ENCODE data around the gene TMCO4.
"Not testable (repeated sequence)": the region's sequence is repeated elsewhere in the genome, so short reads cannot be mapped to it uniquely, and the experiment has no call there.

The TMCO4 gene

DNA sequence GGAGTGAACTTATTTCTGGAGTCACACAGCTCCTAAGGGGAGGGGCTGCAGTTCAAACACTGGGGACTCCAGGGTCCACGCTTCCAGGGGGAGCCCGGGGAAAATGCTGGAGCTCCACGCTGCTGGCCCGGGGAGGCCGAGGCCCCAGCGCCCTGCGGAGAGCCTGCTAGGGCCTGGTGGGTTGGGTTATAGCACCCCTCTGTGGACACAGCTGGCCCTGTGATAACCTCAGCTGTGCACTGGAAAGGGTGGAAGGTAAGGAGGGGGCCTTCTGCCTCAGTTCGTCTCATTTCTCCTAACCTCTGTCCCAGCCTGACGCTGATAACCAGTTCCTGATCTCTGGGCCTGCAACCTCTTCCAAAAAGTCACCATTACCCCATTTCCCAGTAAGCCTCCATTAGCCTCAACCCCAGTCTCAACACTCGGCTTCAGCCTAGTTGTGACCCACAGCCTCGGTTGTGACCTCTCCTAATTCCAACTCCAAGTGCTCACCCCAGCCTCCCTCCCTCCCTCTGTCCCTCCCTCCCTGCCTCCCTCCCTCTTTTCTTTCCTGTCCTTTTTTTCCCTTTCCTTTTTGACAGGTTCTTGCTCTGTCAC, 148.5 kb downstream of the TMCO4 start:
- peak; percentile 61 for DNase-seq

DNA sequence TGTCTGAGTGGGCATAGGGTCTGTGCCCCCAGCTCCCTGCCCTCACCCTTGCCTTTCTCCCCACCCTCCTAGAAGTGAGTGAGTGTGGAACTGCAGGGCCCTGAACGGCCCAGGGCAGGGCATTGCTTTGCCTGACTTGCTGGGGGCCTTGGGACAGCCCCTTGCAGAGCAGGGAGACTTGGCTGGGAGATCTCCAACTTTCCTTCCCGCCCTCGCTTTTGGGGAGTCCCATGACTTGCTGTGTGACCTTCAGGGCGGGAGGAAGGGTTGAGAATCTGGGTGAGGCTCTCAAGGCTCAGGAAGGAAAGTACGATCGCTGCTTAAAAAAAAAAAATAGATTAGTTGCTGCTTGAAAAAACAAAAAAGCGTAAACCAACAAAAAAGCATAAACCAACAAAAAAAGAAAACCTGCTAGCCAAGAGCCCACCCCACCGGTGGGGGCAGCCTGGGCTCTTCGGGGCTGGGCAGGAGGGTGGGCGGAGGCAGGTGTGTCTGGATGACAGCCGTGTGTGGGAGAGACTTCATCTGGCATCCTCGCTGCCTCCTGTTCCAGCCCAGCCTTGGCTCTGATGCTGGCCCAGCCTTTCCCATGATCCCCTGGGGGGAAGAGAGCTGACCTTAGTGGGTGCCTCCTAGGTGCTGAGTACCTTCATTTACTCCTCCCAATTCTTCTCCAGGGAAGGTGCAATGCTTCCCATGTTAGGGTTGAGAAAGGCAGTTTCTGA, 149.1 kb downstream of the TMCO4 start:
- no peak for DNase-seq

DNA sequence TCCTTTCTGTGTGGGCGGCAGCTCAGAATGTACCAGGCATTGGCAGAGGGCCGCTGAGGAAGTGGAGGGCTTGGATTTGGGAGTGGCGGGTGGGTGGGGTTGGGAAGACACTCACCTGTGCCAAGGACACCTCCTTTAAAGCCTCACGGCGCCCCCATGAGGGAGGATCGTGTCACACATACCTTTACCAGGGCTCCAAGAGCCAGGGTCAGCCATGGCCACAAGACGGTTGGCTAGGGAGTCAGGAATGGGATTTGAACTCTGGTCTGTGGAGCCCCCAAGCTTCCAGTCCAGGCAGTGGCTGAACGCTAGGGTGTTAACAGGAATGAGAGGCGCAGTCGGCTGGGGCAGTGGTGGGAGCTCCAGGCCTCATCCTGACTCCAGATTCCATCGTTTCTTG, 151.0 kb downstream of the TMCO4 start:
- DNase-seq: no peak

DNA sequence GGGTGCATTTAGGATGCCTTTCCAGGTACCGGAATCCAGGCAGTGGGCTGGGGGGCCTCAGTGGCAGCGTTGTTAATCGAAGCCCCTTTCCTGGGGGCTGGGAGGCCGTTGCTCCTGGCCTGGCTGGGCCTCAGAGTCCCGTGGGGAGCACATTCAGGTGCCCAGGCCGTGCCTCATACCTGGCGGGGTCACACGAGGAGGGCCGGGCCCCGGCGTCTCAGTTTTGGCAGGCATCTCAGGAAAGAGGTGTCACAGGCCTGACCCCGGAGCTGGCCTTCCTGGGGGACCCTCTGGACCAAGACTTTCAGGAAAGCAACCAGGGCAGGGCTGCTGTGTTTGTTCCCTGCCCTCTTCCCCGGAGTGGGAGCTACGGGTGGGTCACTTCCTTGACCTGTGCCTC, 151.5 kb downstream of the TMCO4 start:
- DNase-seq: no peak

DNA sequence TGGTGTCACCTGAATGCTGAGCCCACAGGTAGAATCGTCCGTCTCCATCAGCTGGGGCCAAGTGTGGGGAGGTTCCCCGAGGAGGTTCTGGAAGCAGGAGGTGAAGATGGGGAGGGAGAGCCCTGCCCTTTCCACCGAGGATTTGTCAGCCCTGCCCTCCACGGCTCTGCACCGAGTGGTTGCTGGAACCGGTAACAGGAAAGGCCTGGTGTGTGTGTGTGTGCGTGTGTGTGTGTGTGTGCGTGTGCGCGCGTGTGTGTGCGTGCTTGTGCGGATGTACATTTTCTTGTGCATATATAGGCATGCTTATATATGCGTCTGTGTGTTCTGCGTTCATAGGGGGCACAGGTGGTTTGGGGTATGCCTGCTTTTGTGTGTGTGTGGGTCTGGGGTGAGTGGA, 152.1 kb downstream of the TMCO4 start:
- peak; percentile 51 for DNase-seq

DNA sequence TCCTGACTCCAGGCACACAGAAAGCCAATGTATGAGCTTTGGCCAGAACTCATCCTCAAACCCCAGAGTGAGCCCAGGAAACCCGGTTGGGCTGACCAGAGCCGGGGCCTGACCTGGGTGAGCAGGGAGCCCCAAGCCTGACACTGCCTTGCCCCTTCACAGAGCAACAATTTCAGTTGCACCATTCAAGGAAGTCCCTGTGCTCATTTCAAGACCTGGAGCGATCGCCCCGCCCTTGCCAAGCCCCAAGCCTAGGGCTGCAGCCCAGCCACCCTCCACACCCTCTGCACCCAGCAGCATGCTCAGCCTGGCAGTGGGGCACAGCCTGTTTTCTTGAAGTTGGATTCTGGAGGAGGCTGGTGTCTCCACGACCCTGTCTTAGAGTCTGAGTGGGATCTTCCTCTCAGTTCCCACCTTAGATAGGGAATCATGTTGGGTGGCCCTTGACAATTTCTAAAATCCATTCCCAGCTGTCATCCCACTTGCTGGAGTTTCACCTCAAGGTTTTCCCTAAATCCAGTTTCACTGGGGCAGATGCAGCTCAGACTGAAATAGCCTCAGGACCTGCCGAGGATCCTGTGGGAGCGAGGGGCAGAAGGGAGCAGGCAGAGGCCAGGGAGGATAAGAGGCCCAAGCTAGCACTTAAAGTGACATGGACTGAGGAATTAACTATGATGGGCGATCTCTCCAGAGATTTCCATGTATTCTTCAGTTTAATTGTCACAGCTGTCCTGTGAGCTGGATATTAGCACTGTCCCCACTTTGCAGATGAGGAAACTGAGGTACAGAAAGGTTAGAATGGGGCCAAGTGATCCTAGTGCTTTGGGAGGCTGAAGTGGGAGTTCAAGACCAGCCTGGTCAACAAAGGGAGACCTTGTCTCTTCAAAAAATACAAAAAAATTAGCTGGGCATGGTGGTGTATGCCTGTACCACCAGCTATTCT, 153.1 kb downstream of the TMCO4 start:
- DNase-seq: no peak

DNA sequence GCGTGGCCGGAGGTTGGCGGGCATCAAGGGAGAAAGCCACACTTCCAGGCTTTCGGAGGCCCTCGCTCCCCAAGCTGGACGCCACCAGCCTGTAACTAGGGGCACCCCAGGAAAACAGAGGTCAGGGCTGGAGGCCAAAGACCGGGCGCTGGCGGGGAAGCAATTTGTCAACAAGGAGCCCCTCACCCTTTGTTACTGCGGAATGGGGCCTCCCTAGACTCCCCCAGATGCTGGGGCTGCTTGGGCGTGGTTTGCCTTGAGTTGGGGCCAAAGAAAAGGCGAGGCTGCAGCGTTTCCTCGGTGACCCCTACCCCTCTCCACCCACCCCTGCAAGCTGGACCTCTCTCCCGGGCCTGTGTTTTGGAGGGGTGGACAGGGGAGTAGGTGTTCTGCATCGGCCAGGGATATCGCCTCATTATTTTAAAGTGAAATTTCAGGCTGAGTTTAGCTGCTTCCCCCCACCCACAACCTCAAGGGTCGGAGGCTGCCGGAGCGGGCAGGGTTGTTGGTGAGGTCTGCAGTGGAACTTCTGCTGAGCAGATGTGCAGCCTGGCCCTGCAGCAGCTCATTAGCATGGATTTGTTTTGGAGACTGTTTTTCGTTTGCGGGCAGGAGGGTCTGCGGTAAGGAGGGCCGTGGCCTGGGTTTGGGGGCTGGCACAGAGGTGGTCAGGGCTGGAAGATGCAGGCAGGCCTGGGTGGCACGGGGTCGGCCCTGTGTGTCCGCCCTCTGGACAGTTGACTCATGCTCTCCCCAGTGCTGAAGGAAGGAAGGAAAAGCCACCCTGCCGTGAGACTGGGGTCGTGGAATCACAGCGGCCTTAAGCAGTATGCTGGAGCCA, 154.1 kb downstream of the TMCO4 start:
- DNase-seq: no peak

DNA sequence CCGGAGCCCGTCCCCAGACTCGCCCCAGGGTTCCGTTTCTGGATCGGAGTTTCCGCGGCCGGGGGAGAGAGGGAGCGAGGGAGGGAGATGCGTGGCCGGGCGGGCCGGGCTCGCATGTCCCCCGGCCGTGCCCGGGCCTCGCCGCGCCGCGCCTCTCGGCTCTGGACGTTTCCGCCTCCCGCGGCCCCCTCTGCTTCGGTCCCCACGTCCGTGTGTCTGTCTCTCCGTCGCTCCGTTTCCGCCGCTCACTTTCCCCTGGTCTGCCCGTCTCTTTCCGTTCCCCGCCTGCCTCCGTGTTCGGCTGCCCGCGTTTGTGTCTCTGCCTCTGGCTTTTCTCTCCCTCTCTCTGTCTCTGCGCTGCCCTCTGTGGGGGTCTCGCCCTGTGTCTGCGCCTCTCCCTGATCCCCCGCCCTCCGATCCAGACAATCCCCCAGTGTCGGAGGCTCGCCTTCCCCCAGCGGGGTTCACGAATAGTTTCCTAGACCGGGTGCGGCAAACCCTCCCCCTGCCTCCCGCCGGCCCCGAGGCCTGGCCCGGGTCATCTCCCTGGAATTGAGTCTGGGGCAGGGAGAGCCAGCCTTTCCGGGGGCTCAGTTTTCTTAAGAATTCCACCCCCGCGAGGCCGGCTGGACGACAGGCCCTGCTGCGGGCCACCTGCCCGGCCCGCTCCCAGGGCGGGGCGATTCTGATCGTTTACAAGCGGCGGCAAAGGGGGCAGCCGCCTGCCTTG, 154.9 kb downstream of the TMCO4 start:
- peak; percentile 52 for DNase-seq

DNA sequence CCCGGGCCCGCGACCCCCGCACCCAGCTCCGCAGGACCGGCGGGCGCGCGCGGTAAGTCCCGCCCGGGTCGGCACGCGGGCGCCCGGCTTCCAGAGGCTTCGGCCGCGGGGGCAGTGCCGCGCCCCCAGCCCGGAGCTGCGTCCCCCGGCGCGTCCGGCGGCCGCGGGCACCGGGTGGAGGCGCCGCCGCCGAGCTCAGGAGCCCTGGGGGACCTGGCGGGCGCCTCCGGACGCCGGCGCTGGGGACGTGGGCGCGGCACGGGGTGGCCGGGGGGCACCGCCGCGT, 155.4 kb downstream of the TMCO4 start:
- DNase-seq: no peak

DNA sequence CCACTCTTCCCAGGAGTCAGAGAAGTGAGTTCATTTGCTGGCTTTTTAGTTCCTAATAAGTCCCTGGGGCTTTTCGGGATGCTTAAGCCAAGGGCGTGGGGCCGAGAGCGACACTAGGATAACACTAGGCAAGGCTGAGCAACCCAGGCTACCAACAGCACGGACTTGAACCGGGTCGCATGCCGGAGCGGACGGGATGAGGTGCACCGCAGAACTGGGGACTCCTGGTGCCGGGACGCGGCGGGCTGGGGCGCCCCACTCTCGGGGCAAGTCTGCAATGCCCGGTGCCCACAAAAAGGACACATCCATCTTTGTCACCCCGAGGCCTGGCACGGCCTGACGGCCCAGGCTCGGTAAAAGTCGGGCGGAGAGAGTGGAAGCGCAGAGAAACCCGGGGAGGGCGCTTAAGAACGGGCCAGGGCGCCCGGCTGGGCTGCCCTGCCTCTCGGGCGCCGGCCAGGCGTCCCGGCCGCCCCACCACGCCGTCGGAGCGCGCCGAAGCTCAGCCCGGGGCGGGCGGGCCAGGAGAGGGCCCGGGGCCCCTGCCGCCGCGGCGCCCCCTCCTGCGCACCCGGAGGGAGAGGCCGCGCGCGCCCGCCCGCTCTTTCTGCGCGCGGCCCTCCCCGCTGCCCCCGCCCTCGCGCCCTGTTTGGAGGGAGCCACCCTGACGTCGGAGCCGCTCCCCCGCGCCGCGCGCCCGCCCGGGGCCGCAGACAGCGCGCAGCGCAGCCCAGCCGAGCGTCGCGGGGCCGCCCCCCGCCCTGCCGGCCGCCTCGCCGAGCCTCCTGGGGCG, 155.9 kb downstream of the TMCO4 start, which contains the start of gene NBL1:
Gene NBL1 (plus strand): TSS at position 710 of the 793 bp plus-strand sequence. CDS start 10,720 bp downstream, outside the sequence.
- peak; percentile 80 for DNase-seq

DNA sequence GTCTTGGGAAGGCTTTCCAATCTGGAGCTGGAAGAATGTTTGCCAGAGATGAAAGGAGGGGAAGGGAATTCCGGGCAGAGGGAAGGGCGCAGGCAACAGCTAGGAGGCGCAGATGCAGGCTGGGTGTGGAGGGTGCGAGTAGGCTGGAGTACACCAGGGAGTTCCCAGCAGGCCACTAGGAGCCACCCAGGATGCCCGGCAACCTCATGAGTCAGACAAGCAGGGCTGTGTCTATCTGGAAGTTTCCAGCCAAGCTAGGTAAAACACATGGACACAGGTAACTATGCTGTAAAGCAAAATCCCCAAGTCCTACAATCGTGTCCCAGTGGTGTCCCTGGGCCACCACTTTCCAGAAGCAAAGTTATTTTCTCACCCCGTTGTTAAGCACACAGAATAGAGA, 156.6 kb downstream of the TMCO4 start:
- no peak for DNase-seq

DNA sequence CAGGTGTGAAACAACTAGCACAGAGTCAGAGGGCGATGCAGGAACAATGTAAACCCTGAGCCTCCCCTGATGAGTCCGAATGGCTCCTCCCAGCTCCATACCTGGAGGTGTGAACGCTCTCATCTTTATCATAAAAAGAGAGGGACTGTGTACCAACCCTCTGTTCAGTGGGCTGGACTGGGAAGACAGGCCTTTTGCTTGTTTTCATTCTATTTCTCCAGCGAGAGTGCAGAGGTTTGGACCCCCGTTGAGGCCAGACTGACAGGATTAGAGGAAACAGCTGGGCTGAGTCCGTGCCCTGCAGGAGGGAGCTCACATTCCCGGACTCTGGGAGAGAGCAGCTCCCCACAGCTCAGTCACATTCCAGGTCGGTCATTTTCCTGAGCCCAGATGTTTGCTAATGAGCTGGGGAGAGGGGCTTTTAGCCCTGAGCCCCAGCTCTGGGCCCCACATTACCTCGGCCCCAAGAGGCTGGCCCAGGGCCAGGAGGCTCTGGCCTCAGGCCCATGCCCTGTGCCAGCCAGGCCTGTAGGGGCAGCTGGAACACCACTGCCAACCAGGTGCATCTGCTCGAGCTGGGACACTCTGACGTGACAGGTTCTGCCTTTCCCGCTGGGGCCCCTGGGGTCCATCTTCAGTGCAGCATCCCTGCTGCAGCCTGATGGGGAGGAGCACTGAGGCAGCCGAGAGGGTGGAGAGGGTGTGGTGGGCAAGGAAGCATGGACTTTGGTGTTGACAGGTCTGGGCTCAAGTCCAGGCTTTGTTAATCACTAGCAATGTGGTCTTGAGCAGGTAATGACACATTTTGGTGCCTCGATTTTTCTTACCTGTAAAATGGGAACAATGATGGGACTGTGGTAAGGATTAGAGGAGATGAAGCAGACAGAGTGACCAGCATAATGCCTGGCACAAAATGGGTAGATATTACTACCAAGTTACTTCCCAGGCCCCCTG, 159.1 kb downstream of the TMCO4 start:
- no peak for DNase-seq

DNA sequence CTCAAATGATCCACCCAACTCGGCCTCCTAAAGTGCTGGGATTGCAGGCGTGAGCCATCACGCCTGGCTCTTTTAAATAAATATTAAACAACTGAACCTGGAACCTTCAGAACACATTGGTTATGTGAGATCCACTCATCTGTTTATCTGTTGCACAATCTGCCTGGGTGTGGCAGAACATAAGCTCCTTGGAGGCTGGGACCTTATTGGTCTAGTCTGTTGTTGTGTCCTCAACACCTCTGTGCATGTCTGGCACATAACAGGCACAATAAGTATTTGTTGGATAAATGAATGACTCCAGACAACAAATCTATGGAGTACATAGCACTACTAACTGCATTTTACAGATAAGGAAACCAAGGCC, 159.7 kb downstream of the TMCO4 start:
- no peak for DNase-seq

DNA sequence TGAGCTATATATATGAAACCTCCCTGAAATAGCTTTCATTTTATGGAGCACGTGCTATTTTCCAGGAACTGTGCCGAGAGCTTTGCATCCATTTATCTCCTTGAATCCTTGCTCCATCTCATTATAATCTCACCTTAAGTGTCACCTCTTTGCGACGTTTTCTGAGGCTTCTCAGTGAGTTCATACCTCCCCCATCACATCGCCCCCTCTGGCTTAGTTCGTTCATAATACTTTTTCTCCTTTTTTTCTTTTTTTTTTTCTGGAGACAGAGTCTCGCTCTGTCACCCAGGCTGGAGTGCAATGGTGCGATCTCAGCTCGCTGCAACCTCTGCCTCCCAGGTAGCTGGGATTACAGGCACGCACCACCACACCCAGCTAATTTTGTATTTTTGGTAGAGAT, 160.5 kb downstream of the TMCO4 start:
- not testable (repeated sequence) for DNase-seq

DNA sequence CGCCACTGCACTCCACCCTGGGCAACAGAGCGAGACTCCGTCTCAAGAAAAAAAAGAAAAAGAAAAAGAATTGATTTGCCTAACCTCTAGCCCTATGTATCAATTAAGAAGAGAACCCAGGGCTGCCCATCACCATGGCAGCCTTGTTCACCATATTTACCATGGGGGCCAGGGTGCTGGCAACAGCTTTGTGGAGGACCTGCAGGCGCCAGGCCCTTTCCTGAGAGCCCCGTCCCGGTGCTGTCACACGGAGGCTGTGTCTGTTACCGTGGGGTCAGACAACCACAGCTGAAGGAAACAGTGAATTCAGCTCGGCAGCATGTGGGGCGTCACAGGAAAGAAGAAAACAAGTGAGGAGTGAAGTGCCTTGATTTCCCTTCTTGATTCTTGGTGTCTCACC, 162.1 kb downstream of the TMCO4 start:
- no peak for DNase-seq

DNA sequence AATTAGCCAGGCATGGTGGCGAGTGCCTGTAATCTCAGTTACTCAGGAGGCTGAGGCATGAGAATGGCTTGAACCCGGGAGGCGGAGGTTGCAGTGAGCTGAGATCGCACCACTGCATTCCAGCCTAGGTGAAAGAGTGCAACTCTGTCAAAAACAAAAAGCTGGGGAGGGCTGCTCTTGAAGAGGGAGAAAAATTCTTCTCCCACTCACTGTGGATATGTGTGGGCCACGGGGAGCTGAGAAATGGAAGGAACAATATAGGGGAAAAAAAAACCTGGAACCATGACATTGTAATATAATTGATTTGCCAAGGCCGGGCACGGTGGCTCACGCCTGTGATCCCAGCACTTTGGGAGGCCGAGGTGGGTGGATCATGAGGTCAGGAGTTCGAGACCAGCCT, 163.0 kb downstream of the TMCO4 start:
- not testable (repeated sequence) for DNase-seq

DNA sequence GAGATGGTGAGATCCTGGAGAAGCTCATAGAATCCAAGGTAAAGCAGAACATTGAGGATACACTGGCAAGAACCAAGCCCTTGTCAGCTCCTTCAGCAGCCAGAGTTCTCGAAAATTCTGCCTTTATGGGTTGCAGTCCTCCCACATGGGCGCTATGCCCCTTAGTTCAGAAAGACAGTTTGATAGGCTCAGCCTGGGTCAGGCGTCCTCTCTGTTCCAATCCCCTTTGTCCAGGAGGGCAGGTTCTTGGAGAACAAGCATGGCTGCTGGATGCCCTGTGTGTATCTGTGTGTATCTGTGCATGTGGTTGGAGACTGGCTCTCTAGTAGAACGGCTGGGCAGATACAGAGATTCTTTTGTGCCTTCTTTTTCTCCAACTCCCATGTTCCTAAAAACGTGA, 163.7 kb downstream of the TMCO4 start:
- no peak for DNase-seq

DNA sequence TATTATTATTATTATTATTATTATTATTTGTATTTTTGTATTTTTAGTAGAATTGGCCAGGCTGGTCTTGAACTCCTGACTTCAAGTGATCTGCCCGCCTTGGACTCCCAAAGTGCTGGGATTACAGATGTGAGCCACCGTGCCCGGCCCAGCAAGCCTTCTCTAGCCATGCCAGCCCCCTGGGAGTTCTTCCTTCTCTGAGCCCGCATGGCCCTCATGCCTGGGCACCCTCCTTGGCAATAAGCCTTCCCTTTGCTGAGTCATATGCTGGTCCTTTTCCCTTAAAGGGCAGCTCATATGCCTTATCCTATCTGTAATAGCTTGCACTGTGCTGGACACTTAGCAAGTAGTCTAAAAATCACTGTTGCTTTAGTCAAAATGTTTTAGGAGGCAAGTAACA, 164.1 kb downstream of the TMCO4 start:
- no peak for DNase-seq

DNA sequence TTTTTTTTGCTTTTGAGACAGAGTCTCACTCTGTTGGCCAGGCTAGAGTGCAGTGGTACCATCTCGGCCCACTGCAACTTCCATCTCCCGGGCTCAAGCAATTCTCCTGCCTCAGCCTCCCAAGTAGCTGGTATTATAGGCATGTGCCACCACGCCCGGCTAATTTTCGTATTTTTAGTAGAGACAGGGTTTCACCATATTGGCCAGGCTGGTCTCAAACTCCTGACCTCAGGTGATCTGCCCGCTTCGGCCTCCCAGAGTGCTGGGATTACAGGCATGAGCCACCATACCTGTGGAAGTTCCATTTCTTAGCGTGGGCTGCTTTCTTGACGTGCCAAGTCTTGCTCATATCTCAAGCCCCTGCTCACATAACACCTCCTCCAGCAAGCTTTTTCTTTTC, 164.7 kb downstream of the TMCO4 start:
- not testable (repeated sequence) for DNase-seq

DNA sequence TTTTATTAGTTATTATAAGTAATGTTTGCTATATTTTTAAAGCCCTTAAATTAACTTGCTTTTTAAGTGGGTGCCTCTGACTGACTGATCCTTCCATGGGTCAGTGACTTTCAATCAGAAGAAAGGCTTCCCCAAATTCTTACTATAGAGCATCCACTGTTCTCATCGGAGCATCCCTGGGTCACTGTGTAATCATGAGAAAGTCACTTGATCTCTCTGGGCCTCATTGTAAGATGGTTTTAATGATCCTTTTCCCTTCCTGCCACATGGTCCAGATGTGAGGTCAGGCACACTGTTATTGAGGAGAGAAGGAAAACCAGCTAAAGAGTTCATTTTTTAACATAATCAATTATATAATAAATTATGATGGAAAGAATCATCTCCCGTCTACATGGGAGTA, 166.6 kb downstream of the TMCO4 start:
- no peak for DNase-seq
